IPS-20b (cell line): ENCODE results near the gene ARPP21.
"Not testable (repeated sequence)": the region's sequence is repeated elsewhere in the genome, so short reads cannot be mapped to it uniquely, and the experiment has no call there.

ENCODE experiments used
- H3K27ac ChIP-seq: one replicate; pipeline ENCODE4 v1.5.1; 2013; ENCODE audit warnings: low read length
- H3K27me3 ChIP-seq: 2 replicates; pipeline ENCODE4 v1.6.1; 2013; ENCODE audit warnings: mild to moderate bottlenecking, low read length, inconsistent platforms; ENCODE audit not compliant: insufficient read depth
- H3K36me3 ChIP-seq: 2 replicates; pipeline ENCODE4 v1.6.1; 2013; ENCODE audit warnings: low read depth, mild to moderate bottlenecking, inconsistent platforms, low read length, moderate library complexity; ENCODE audit not compliant: insufficient read depth
- H3K4me1 ChIP-seq: 2 replicates; pipeline ENCODE4 v1.6.1; 2013; ENCODE audit warnings: mild to moderate bottlenecking, control low read depth, inconsistent platforms, low read length, moderate library complexity; ENCODE audit not compliant: insufficient read depth
- H3K4me3 ChIP-seq: 2 replicates; pipeline ENCODE4 v1.5.1; 2013; ENCODE audit warnings: mild to moderate bottlenecking, low read length, inconsistent platforms
- H3K9ac ChIP-seq: 2 replicates; pipeline ENCODE4 v1.6.1; 2013; ENCODE audit warnings: low read depth, mild to moderate bottlenecking, inconsistent platforms, low read length, moderate library complexity
- H3K9me3 ChIP-seq: 2 replicates; pipeline ENCODE4 v1.6.1; 2013; ENCODE audit warnings: mild to moderate bottlenecking, low read depth, low read length, inconsistent platforms; ENCODE audit not compliant: insufficient read depth

The ARPP21 gene

GRCh38 chr3:35639254-35640186 lies at the start of gene ARPP21:
ARPP21 (plus strand) TSS chr3:35639525; CDS start chr3:35681752, 42,227 bp downstream.
- Histone ChIP-seq H3K4me1 (no peaks in the 10 kb centered on the region; the same call in 1 of the 2 replicates), H3K9me3 (no peaks in the 10 kb centered on the region), H3K36me3 (no peaks in the 10 kb centered on the region), H3K27ac (no peak within 1 kb of the TSS), H3K9ac (peak within 1 kb of the TSS; percentile 35; the same call in 1 of the 2 replicates), H3K27me3 (peaks cover 71% of the 10 kb centered on the region), H3K4me3 (peak within 1 kb of the TSS; percentile 88)

- Histone ChIP-seq H3K27me3 (no peaks in the 10 kb centered on the region), H3K27ac (no peak overlapping the region), H3K36me3 (no peaks in the 10 kb centered on the region), H3K4me3 (no peak overlapping the region), H3K9me3 (no peaks in the 10 kb centered on the region), H3K4me1 (peaks cover 8% of the 10 kb centered on the region; the same call in 1 of the 2 replicates), H3K9ac (no peak overlapping the region)
Measured at GRCh38 chr3:35592589-35593295, 46.6 kb upstream of the ARPP21 start.

- Histone ChIP-seq H3K27me3 (no peaks in the 10 kb centered on the region), H3K36me3 (no peaks in the 10 kb centered on the region), H3K9ac (no peak overlapping the region), H3K27ac (no peak overlapping the region), H3K4me1 (peaks cover 8% of the 10 kb centered on the region; the same call in 1 of the 2 replicates), H3K9me3 (no peaks in the 10 kb centered on the region), H3K4me3 (no peak overlapping the region)
Measured at GRCh38 chr3:35594739-35595138, 44.6 kb upstream of the ARPP21 start.

DNA sequence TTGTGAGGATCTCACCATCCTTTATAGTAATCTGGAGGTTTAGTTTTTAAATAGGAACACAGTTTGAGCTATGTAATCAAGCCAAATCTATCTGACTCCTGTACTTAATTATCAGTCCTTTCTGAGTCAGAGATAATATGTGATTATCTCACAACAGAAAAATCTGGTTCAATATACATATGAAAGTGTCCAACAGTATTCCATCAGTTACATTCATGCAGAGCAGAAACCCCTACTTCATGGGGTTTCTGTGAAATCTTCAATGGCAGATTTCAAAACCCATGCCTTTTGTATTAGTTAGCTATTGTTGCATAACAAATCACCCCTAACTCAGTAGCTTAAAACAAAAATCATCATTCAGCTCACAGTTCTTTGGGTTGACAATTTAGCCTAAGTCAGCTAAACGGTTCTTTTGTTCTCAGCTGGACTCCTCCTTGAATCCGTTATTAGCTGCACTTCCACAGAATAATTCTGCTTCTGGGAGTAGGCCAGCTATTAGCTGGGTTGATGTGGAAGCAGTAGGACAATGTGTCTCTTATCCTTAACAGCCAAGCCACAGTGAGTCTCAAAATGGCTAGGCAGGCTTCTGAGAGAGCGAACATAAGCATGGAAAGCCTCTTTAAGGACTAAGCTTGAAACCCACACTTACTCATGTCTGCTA lies 42.9 kb upstream of the ARPP21 start:
- H3K27me3 ChIP-seq = no peaks in the 10 kb centered on the region
- H3K9me3 ChIP-seq = no peaks in the 10 kb centered on the region
- H3K4me1 ChIP-seq = peaks cover 8% of the 10 kb centered on the region; the same call in 1 of the 2 replicates
- no peak overlapping the region for H3K9ac ChIP-seq
- no peak overlapping the region for H3K4me3 ChIP-seq
- no peaks in the 10 kb centered on the region for H3K36me3 ChIP-seq
- H3K27ac ChIP-seq = no peak overlapping the region

- Histone ChIP-seq H3K27ac (no peak overlapping the region), H3K4me1 (peaks cover 8% of the 10 kb centered on the region; the same call in 1 of the 2 replicates), H3K36me3 (no peaks in the 10 kb centered on the region), H3K27me3 (no peaks in the 10 kb centered on the region), H3K4me3 (no peak overlapping the region), H3K9ac (no peak overlapping the region), H3K9me3 (no peaks in the 10 kb centered on the region)
Measured at GRCh38 chr3:35597490-35597889, 41.8 kb upstream of the ARPP21 start.

DNA sequence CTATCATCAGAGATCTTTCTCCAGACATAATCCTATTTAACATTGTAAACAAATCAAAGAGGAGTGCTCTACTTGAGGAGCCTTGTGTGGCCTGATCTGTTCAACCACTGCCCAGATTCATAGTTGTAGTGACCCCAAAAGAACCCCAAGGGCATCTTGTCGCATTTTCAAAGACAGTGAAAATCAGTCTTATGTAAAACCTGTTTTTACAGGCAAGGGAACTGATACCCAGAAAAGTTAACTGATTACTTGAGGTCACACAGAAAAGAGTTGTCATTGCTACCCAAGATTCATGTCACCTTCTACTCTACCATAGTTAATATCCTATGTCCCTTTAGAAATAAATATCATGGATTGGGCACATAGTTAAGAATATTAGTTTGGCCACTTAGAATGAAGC lies 40.5 kb upstream of the ARPP21 start:
- H3K4me1 ChIP-seq = peaks cover 8% of the 10 kb centered on the region; the same call in 1 of the 2 replicates
- H3K4me3 ChIP-seq = no peak overlapping the region
- H3K27me3 ChIP-seq = no peaks in the 10 kb centered on the region
- no peaks in the 10 kb centered on the region for H3K36me3 ChIP-seq
- H3K9me3 ChIP-seq = no peaks in the 10 kb centered on the region
- no peak overlapping the region for H3K27ac ChIP-seq
- H3K9ac ChIP-seq = no peak overlapping the region

- no peaks in the 10 kb centered on the region for H3K27me3 ChIP-seq
- no peaks in the 10 kb centered on the region for H3K9me3 ChIP-seq
- no peak overlapping the region for H3K27ac ChIP-seq
- H3K9ac ChIP-seq = no peak overlapping the region
- no peaks in the 10 kb centered on the region for H3K36me3 ChIP-seq
- H3K4me1 ChIP-seq = no peaks in the 10 kb centered on the region; the same call in 1 of the 2 replicates
- H3K4me3 ChIP-seq = no peak overlapping the region
Measured at GRCh38 chr3:35601959-35602358, 37.4 kb upstream of the ARPP21 start.

DNA sequence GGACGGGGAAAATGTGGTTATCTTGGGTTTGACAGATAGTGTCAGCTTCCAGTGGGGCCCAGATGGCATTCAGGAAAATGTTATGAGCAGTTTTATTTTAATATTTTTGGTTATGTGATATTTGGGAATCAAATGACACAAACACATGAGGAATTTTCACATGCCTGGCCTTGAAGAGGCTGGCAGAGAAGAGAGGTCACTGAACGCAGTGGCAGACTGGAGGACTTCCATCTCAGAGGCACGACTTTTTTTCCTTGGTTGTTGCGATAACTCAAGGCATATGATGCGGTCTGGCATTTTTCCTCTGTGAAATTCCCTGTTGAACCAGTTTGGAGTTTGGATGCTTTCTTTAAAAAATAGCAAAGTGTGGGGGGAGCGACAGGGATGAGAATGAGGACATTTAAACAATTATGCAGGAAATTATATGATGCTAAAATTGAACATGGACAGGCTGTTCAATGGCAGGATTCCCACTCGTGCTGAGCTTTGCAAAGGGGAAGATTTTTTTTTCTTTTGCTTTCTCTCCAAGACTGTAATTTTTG lies 36.9 kb upstream of the ARPP21 start:
- H3K4me3 ChIP-seq = no peak overlapping the region
- H3K9me3 ChIP-seq = no peaks in the 10 kb centered on the region
- no peaks in the 10 kb centered on the region for H3K4me1 ChIP-seq
- H3K27me3 ChIP-seq = no peaks in the 10 kb centered on the region
- no peaks in the 10 kb centered on the region for H3K36me3 ChIP-seq
- H3K9ac ChIP-seq = no peak overlapping the region
- no peak overlapping the region for H3K27ac ChIP-seq

DNA sequence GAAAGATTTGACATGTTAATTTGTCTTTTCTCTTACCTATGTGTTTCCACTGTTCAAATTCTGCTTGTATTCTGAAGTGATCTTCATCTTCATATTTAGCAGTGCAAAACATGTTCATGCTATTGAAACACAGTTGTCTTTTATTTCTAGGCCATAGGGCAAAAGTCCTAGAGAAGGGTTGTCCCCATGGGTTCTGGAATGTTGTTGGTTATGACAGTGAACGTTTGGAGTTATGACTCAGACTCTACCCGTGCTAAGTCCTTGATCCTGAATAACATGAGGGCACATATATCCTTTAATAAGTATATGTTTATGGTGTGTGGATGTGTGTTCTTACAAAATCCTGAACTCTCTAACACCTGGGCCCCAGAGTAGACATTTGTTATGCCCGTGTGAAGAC lies 23.0 kb upstream of the ARPP21 start:
- H3K4me3 ChIP-seq = no peak overlapping the region
- H3K27ac ChIP-seq = no peak overlapping the region
- H3K9ac ChIP-seq = no peak overlapping the region
- H3K36me3 ChIP-seq = no peaks in the 10 kb centered on the region
- H3K4me1 ChIP-seq = no peaks in the 10 kb centered on the region
- H3K27me3 ChIP-seq = no peaks in the 10 kb centered on the region
- no peaks in the 10 kb centered on the region for H3K9me3 ChIP-seq

GRCh38 chr3:35617370-35617769 lies 22.0 kb upstream of the ARPP21 start:
- H3K4me3 ChIP-seq = no peak overlapping the region
- H3K9me3 ChIP-seq = no peaks in the 10 kb centered on the region
- no peaks in the 10 kb centered on the region for H3K4me1 ChIP-seq
- no peaks in the 10 kb centered on the region for H3K36me3 ChIP-seq
- no peak overlapping the region for H3K27ac ChIP-seq
- no peak overlapping the region for H3K9ac ChIP-seq
- H3K27me3 ChIP-seq = no peaks in the 10 kb centered on the region

DNA sequence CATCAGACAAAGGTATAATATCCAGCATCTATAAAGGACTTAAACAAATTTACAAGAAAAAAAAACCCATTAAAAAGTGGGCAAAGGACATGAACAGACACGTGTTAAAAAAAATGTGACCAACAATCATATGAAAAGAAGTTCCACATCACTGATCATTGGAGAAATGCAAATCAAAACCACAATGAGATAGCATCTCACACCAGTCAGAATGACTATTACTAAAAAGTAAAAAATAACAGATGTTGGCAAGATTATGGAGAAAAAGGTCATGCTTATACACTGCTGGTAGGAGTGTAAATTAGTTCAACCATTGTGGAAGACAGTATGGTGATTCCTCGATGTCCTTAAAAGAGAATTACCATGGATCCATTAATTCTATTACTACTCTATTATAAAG lies 19.1 kb upstream of the ARPP21 start:
- not testable (repeated sequence) for H3K36me3 ChIP-seq, H3K27ac ChIP-seq, H3K27me3 ChIP-seq, H3K4me3 ChIP-seq, H3K4me1 ChIP-seq, H3K9me3 ChIP-seq, H3K9ac ChIP-seq
